Activated T-helper 1 cell treated with anti-CD3 and anti-CD28 coated beads, Interleukin-12 subunit alpha, Interleukin-12 subunit beta, Interleukin-2, Interleukin-4 antibody, amounts not matched to agents 30 ng/mL and 10 ng/mL and 1 ng/mL, durations not matched to agents 14 hours and 24 hours and 36 hours (primary cell): ENCODE data around the gene PTGDR2. TPM values are rescaled to one million over a fixed set of nuclear protein-coding genes. Genes with fewer than 3 reads are reported as not detected.

Source experiments
- DNase-seq: peaks from one replicate; pipeline ENCODE4 v3.0.0; 2021; ENCODE audit warnings: low spot score
- H3K27ac Mint-ChIP-seq: one replicate; pipeline ENCODE4 v1.8.0; 2021; ENCODE audit warnings: mild to moderate bottlenecking, mixed read lengths
- H3K27me3 Mint-ChIP-seq: one replicate; pipeline ENCODE4 v1.8.0; 2022; ENCODE audit warnings: mild to moderate bottlenecking, moderate library complexity, mixed read lengths; ENCODE audit not compliant: insufficient read depth
- H3K36me3 Mint-ChIP-seq: one replicate; pipeline ENCODE4 v1.8.0; 2021; ENCODE audit warnings: low read depth, mixed read lengths
- H3K4me1 Mint-ChIP-seq: one replicate; pipeline ENCODE4 v1.8.0; 2021; ENCODE audit warnings: low read depth, mixed read lengths
- H3K4me3 Mint-ChIP-seq: one replicate; pipeline ENCODE4 v1.8.0; 2021; ENCODE audit warnings: mild to moderate bottlenecking, moderate library complexity, mixed read lengths
- H3K9me3 Mint-ChIP-seq: one replicate; pipeline ENCODE4 v1.8.0; 2021; ENCODE audit warnings: mixed read lengths
- intact Hi-C: fragments of 100-400 bp; cut with micrococcal nuclease; formaldehyde crosslinking; loops from one replicate; pipeline ENCODE4 v1.15.1; 2024
- total RNA-seq: library from RNA; stranded (reverse); gene quantifications from 2 replicates; pipeline ENCODE4 v1.2.3, GENCODE V29; 2022

PTGDR2 gene
- total RNA-seq, 1 donor from 2014 or later, result 0.10 TPM

DNA sequence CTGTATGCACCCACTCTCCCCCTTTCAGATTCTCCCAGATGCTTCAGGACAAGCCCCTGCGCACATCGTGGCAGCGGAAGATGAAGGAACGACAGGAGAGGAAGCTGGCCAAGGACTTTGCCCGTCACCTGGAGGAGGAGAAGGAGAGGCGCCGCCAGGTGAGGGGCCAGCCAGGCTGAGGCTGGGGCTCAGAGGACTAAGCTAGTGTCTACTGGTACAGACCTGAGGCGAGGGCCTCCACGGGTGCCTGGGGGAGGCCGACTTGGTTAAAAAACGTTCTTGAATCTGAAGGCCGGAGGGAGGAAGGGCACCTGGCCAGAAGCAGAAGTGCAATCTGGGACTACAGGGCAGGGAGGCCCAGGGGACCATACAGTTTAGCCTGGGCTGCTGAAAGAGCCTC, 7.9 kb downstream of the PTGDR2 start:
- Mint-ChIP-seq H3K27ac (no peak overlapping the region), H3K9me3 (no peaks in the 10 kb centered on the region), H3K4me3 (no peak overlapping the region), H3K36me3 (peaks cover 32% of the 10 kb centered on the region), H3K4me1 (peaks cover 27% of the 10 kb centered on the region), H3K27me3 (no peaks in the 10 kb centered on the region)
- no peak for DNase-seq
- intact Hi-C loops, result no loop called here

DNA sequence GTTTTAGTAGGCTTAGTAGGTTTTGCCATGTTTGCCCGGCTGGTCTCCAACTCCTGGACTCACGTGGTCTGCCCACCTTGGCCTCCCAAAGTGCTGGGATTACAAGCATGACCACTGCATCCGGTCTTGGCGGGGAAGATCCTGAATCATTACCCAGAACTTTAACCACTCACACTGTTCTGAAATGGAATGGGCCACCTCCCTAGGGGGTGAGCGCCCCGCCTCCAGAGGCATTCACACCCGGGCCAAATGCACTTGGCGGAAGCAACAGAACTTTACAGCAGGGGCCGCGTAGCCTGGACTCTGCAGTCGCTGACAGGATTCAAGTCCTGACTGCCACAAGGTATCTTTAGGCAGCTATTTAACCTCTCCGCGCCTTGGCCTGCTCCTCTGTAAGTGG, 8.5 kb downstream of the PTGDR2 start:
- Mint-ChIP-seq H3K4me1 (peaks cover 31% of the 10 kb centered on the region), H3K27me3 (no peaks in the 10 kb centered on the region), H3K27ac (no peak overlapping the region), H3K4me3 (no peak overlapping the region), H3K9me3 (no peaks in the 10 kb centered on the region), H3K36me3 (peaks cover 32% of the 10 kb centered on the region)
- intact Hi-C loops, result no loop called here
- no peak for DNase-seq

DNA sequence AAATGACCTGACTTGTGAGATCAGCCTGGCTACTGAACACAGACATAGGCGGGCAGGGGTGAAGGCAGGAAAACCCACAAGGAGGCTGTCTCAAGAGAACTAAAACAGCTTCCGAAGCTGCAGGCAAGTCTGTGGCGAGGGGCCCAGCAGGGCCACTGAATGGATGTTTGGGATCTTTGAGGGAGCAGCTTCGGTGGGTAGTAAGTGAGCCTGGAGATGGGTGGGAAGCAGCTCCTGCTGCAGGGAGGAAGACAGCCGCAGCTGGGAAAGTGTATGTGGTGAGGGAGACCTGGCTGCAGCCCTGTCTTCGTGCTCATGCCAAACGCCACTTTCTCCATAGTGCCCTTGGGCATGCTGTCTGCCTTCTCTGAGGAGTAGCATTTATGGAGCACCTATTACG, 10.4 kb downstream of the PTGDR2 start:
- Mint-ChIP-seq H3K27me3 (peaks cover 1% of the 10 kb centered on the region), H3K4me3 (peak overlapping the region; percentile 91), H3K27ac (no peak overlapping the region), H3K9me3 (no peaks in the 10 kb centered on the region), H3K36me3 (peaks cover 20% of the 10 kb centered on the region), H3K4me1 (peaks cover 42% of the 10 kb centered on the region)
- intact Hi-C loops, result no loop called here
- DNase-seq, result no peak

DNA sequence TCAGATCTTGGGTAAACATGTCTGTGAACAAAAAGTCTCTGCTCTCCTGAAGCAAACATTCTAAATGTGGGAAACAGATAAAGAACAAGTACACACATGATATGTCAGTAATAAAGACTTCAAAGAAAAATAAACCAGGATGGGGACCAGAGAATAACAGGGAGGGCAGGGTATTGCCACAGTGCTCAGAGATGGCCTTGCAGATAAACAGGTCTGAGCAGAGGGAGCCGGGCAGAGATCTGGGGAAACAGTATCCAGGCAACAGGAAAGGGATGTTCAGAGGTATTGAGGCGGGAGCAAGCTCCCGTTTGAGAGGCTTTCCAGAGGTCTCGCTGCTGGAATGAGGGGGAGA, 10.9 kb downstream of the PTGDR2 start:
- H3K4me3 Mint-ChIP-seq, result peak overlapping the region; percentile 91
- intact Hi-C loops, result no loop called here
- peaks cover 42% of the 10 kb centered on the region for H3K4me1 Mint-ChIP-seq
- no peak overlapping the region for H3K27ac Mint-ChIP-seq
- H3K36me3 Mint-ChIP-seq, result peaks cover 16% of the 10 kb centered on the region
- no peak for DNase-seq
- H3K9me3 Mint-ChIP-seq, result no peaks in the 10 kb centered on the region
- peaks cover 1% of the 10 kb centered on the region for H3K27me3 Mint-ChIP-seq

DNA sequence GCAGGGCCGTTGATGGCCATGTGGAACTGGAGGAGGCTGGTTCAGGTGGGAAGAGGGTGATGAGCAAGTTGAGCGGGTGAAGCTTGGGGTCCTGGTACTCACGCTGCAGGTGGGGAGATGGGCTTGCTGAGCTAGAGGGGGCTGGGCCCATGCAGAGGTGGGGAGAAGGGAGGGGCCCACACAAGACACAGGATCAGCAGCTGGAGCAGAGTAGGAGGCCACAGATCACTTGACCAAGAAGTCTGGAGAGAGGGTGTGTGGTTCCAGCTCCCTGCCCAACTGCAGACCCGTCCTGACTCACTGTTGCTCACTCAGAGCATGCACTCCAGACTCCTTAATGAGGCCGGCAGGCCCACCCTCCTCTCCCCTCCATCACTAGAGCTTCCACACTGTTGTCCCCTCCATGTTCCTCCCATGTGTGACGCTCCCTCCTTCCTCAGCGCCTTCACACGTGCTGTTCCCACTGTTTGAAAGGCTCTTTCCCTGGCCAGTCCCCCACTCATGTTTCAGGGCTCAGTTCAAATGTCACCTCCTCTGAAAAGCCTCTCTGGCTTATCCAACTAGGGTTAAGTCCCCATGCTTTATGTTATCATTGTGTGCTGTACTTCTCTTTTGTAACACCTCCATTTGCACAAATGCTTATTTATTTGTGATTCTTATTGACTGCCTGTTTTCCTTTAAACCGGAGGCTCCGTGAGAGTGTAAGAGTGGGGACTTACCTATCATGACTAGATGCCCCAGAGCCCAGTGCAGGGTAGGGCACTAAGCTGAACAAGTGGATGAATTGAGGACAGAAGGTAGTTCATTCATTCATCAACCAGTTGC, 11.5 kb downstream of the PTGDR2 start:
- peaks cover 16% of the 10 kb centered on the region for H3K36me3 Mint-ChIP-seq
- H3K27me3 Mint-ChIP-seq, result peaks cover 1% of the 10 kb centered on the region
- H3K4me3 Mint-ChIP-seq, result peak overlapping the region; percentile 91
- peaks cover 42% of the 10 kb centered on the region for H3K4me1 Mint-ChIP-seq
- intact Hi-C loops, result no loop called here
- no peaks in the 10 kb centered on the region for H3K9me3 Mint-ChIP-seq
- no peak for DNase-seq
- peak overlapping the region; percentile 11 for H3K27ac Mint-ChIP-seq

DNA sequence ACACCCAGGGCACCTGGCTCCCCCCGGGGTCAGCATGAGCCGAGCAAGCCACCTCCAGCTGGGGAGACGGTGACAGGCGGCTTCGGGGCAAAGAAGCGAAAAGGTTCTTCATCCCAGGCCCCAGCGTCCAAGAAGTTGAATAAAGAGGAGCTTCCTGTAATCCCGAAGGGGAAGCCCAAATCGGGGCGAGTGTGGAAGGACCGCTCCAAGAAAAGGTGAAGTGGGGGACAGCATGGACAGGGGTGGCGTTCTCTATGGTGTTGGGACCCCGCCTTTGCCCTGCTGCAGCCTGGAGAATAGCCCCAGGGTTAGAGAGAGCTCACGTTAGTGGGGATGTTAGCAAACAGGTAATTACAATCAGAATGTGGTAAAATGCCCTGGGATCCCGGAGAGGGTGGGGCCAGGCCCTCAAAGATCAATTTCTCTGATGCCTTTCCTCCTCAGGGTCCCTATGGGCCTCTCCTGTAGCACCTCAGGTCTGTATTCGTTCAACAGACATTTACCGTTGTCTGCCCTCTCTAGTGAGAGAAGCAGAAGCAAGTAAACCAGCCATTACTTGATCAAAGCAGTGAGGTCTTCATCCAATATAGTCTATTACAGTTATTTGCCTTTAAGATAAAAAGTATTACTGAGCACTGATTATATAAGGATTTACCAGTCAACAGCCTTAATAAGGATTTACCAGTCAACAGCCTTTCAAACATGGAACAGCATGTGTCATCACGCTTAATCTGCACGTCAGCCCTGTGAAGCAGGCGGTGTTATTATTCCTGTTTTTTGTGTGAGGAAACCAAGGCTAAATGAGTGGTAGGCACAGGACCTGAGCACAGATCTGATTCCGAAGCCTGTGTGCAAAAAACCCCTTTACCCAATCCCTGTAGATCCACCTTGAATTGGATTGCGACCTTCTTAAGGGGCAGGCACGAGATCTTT, 12.8 kb downstream of the PTGDR2 start:
- Mint-ChIP-seq H3K27me3 (peaks cover 1% of the 10 kb centered on the region), H3K4me3 (peak overlapping the region; percentile 91), H3K4me1 (peaks cover 42% of the 10 kb centered on the region), H3K36me3 (peaks cover 12% of the 10 kb centered on the region), H3K9me3 (no peaks in the 10 kb centered on the region), H3K27ac (peak overlapping the region; percentile 83)
- intact Hi-C loops, result loop anchor here (1.0 to 2.0 kb wide), 2 partner anchors 56 to 588 kb away; partner anchors contain the start of gene SDHAF2
- peak; percentile 5 for DNase-seq

DNA sequence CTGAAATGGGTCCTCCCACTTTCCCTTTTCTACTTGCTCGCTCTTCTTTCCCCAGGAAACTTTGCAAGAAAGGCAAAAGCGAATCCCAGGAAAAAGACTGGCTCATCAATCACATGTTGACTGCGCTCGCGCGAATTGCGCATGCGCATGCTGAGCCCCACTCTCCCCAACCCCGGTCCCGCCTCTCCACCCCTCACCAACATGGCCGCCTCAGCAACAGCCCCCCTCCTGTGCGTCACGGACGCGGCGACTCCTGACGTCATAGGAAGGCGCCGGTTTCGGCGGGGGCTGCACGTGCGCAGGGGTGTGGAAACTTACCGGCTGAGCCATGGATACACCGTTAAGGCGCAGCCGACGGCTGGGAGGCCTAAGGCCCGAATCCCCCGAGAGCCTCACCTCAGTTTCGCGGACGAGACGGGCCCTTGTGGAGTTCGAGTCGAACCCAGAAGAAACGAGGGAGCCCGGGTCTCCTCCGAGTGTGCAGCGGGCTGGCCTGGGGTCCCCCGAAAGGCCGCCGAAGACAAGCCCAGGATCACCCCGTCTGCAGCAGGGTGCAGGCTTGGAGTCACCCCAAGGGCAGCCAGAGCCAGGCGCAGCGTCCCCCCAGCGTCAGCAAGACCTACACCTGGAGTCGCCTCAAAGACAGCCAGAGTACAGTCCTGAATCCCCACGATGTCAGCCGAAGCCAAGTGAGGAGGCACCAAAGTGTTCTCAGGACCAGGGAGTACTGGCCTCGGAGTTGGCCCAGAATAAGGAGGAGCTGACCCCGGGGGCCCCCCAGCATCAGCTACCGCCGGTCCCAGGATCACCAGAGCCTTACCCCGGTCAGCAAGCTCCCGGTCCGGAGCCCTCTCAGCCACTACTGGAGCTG, 13.7 kb downstream of the PTGDR2 start, which contains the start of gene CCDC86:
CCDC86 (plus strand) TSS at position 317 of the 871 bp plus-strand sequence; CDS start at position 329, 12 bp downstream.
- DNase-seq, result peak; percentile 98
- H3K9me3 Mint-ChIP-seq, result no peaks in the 10 kb centered on the region
- H3K4me1 Mint-ChIP-seq, result peaks cover 46% of the 10 kb centered on the region
- intact Hi-C loops, result loop anchor here (1.0 to 2.0 kb wide), 6 partner anchors 57 to 589 kb away; partner anchors contain the start of genes PRPF19, SDHAF2, TMEM138 and VPS37C
- peaks cover 1% of the 10 kb centered on the region for H3K27me3 Mint-ChIP-seq
- peak within 1 kb of the TSS; percentile 83 for H3K27ac Mint-ChIP-seq
- H3K4me3 Mint-ChIP-seq, result peak within 1 kb of the TSS; percentile 91
- H3K36me3 Mint-ChIP-seq, result peaks cover 12% of the 10 kb centered on the region

DNA sequence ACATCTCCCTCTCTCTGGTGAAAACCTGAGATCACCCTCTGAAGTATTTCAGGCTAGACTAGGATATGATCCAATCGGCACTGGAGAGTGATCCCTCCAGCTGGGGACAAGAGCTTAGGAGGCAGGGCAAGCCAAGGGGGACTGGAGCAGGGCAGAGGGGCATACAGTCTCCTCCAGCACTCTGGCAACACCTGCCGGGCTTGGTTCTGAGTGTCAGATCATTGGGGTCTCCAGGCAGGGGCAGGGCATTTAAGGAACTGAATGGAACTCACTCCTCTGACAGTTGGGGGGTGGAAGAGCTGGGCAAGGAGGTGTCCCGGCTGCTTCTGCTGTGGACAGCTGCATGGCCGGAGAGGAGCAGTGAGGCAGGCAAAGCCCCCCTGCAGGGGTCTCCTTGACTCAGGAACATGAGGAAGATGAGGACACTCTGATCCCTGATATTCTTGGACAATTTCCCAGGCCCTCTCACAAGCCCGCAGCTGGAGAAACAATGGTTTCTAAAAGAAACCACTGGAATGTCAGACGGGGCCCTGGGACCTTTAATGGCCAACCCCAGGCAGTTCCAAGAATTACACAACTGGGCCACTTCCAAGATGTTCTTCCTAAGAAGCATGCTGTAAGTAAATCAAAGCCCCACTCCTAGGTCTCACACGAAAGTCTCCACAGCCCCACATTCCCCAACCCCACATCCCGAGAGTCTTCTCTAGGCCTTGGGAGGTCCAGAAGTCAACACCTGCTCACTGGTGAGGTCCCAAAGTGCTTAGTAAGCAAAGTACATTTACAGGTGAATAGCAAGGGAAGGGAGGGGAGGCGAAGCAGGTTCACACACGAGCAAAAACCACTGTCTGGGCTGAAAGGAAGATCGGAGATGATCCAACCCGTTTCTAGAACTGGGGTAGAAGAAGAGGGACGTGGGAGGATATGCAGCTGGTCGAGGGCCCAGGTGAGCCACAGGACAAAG, 15.0 kb downstream of the PTGDR2 start:
- Mint-ChIP-seq H3K27me3 (peaks cover 1% of the 10 kb centered on the region), H3K27ac (peak overlapping the region; percentile 76), H3K4me1 (peaks cover 50% of the 10 kb centered on the region), H3K36me3 (peaks cover 12% of the 10 kb centered on the region), H3K9me3 (no peaks in the 10 kb centered on the region), H3K4me3 (peak overlapping the region; percentile 69)
- DNase-seq, result no peak
- intact Hi-C loops, result loop anchor here (1.0 kb wide), 4 partner anchors 66 to 522 kb away; partner anchors contain the start of genes PRPF19, TMEM138 and VPS37C

DNA sequence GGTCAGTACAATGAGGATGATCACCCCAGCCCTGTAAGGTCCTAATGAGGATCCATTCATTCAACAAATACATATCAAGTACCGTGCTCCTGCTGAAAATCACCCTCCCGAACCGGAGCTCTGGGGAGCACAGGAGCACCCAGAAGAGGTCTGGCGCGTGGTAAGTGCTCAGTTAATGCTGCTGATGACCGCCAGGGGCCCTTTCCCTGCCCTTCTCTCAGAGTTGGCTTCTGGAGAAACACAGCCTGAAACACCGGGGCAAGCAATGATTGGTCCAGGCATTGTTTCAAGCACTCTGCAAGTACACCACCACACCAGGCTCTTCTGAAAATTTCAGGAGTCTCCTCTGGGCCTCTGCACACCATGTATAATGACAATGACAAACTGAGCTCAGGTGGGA, 17.6 kb downstream of the PTGDR2 start:
- H3K36me3 Mint-ChIP-seq, result no peaks in the 10 kb centered on the region
- intact Hi-C loops, result no loop called here
- no peak for DNase-seq
- H3K4me3 Mint-ChIP-seq, result no peak overlapping the region
- no peaks in the 10 kb centered on the region for H3K9me3 Mint-ChIP-seq
- no peak overlapping the region for H3K27ac Mint-ChIP-seq
- H3K27me3 Mint-ChIP-seq, result peaks cover 1% of the 10 kb centered on the region
- H3K4me1 Mint-ChIP-seq, result peaks cover 34% of the 10 kb centered on the region

DNA sequence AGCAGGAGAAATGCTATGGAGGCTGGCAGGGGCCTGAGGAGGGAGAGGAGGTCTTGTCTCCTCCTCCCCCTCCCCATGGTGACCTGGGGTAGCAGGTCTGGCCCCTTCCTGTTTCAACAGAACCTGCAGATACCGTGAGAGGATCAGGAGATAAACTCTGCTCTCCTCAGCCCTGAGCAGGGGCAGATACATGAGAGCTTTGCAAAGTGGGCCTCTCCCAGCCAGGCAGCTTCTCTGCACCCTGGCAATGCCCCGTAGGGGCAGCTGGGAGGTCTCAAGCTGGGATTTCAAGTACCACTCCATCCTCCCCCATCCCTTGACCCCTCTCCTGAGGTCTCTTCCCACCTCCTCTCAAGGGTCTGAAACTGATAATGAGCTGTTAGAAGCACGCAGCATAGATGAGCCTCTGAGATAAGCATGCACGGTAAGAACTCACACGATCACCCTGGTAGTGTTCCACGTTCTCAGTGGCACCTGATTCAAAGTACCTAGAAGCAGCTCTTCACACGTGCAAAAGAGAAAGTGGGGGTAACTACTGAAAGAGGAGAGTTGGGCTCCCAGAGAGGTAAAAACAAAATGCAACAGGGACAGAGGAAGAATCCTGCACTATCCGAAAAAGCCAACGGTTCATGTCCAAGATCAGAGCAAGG, 18.8 kb downstream of the PTGDR2 start:
- intact Hi-C loops, result no loop called here

DNA sequence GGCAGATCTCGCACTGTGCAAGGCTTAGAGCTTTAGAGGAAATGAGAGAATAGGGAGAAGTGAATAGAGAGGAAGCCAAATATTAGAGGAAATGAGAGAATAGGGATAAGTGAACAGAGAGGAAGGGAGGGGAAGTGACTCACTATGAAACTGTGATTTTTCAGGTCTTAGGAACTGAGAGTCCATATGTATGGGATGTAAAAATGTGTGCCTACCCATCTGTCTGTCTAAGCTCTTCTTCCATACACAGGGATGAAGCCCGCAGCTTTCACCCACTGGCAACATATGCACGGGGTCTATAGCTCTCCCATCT, 20.3 kb downstream of the PTGDR2 start:
- H3K9me3 Mint-ChIP-seq, result no peaks in the 10 kb centered on the region
- peaks cover 17% of the 10 kb centered on the region for H3K4me1 Mint-ChIP-seq
- no peak for DNase-seq
- no peak overlapping the region for H3K27ac Mint-ChIP-seq
- intact Hi-C loops, result no loop called here
- H3K27me3 Mint-ChIP-seq, result peaks cover 1% of the 10 kb centered on the region
- no peaks in the 10 kb centered on the region for H3K36me3 Mint-ChIP-seq
- H3K4me3 Mint-ChIP-seq, result no peak overlapping the region

More for the DNA sequence above, 18.8 kb downstream of the PTGDR2 start:
- no peak for DNase-seq
- no peak overlapping the region for H3K4me3 Mint-ChIP-seq
- no peaks in the 10 kb centered on the region for H3K36me3 Mint-ChIP-seq
- peaks cover 28% of the 10 kb centered on the region for H3K4me1 Mint-ChIP-seq
- no peaks in the 10 kb centered on the region for H3K9me3 Mint-ChIP-seq
- no peak overlapping the region for H3K27ac Mint-ChIP-seq
- peaks cover 1% of the 10 kb centered on the region for H3K27me3 Mint-ChIP-seq
